WI38 (cell line): ENCODE measurements around the gene HADH.
"Not testable (repeated sequence)": the region's sequence is repeated elsewhere in the genome, so short reads cannot be mapped to it uniquely, and the experiment has no call there.

ENCODE experiments used
- H3K4me3 ChIP-seq: 2 replicates; pipeline ENCODE4 v1.5.1; 2011; ENCODE audit warnings: low read depth, mild to moderate bottlenecking, control low read depth, low read length
- CTCF ChIP-seq: IDR thresholded peaks from 2 replicates; pipeline ENCODE4 v1.5.1; 2012; ENCODE audit warnings: low read depth, mild to moderate bottlenecking, control low read depth, low read length

The HADH gene

DNA sequence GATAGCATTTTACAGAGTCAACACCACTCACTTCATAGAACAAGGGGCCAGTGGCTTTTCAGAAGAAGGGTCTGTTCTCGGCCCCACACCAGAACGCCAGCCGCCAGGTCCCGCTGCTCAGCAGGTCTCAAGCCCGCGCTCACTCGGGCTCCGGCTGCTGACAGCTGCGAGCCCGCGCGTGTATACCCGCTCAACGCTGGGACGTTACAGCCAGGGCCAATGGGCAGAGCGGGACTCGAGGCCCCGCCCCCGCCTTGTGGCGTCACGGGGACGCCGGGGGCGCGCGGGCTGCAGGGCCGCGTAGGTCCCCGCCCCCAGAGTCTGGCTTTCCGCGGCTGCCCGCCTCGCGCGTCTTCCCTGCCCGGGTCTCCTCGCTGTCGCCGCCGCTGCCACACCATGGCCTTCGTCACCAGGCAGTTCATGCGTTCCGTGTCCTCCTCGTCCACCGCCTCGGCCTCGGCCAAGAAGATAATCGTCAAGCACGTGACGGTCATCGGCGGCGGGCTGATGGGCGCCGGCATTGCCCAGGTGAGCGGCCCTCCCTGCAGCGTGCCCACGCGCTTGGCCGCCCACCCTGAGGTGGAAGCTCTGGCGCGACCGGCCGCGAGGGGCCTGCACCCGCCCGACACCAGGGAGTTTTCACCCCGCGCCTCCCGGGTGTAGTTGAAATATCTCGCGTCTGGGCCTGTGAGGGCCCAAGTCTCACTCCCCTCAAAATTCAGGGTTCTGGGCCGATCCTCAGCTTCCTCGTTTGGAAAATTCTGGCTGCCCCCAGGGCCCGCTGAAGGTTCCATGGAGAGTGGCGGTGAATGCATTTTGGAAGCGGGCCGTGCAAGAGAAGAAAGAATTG is at the start of gene HADH:
HADH (plus strand) TSS at position 353 of the 850 bp plus-strand sequence; CDS start at position 397, 44 bp downstream.
- peak within 1 kb of the TSS; percentile 81 for H3K4me3 ChIP-seq
- TF ChIP-seq CTCF, result no peak

DNA sequence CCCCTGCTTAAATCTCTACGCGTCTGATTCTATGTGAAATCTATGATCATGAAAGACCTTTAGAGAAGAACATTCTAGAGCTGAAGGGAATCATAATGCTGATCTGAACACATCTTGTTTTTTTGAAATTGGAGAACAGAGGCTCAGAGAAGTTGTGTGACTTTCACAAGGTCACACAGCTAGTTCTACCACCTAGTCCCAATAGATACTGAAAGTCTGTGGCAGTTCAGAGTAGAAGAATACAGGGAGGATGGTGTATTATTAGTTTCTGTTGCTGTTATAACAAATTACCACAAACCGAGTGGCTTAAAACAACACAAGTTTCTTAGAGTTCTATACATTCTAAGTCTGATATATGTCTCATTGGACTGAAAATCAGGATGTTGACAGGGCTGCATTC is 43.9 kb upstream of the HADH start:
- no peak overlapping the region for H3K4me3 ChIP-seq

GRCh38 chr4:107950746-107951540 is 38.7 kb upstream of the HADH start:
- H3K4me3 ChIP-seq, result no peak overlapping the region
- TF ChIP-seq CTCF, result no peak

More for the DNA sequence above, 43.9 kb upstream of the HADH start:
- no peak for TF ChIP-seq CTCF

DNA sequence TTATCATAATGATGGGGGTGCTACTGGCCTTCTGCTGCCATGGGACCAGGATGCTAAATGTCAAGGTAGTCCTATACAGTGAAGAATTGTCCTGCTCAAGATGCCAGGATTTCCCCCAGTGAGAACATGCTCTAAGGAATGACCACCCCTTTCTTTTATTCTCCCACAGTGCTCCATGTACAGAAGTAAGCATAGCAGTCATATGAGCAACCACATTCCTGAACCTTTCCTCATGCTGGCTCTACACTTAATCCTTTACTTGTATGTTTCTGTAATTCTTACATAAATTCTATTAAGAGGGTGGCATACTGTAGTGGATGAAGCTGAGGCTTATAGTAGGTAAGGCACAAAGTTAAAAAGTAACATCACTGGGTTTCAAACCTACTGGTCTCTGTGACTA is 38.1 kb upstream of the HADH start:
- no peak overlapping the region for H3K4me3 ChIP-seq
- no peak for TF ChIP-seq CTCF

- no peak for TF ChIP-seq CTCF
- no peak overlapping the region for H3K4me3 ChIP-seq
These were observed 33.7 kb upstream of the HADH start for GRCh38 chr4:107956011-107956410.

- TF ChIP-seq CTCF, result no peak
These were observed 22.8 kb upstream of the HADH start for GRCh38 chr4:107966903-107967302.

DNA sequence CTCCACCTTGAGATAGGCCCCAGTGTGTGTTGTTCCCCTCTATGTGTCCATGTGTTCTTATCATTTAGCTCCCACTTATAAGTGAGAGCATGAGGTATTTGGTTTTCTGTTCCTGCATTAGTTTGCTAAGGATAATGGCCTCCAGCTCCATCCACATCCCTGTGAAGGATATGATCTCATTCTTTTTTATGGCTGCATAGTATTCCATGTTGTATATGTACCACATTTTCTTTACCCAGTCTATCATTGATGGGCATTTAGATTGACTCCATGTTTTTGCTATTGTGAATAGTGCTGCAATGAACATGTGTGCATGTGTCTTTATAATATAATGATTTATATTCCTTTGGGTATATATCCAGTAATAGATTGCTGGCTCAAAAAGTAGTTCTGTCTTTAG is 22.2 kb upstream of the HADH start:
- not testable (repeated sequence) for H3K4me3 ChIP-seq

More at GRCh38 chr4:107966903-107967302, 22.8 kb upstream of the HADH start:
- no peak overlapping the region for H3K4me3 ChIP-seq

DNA sequence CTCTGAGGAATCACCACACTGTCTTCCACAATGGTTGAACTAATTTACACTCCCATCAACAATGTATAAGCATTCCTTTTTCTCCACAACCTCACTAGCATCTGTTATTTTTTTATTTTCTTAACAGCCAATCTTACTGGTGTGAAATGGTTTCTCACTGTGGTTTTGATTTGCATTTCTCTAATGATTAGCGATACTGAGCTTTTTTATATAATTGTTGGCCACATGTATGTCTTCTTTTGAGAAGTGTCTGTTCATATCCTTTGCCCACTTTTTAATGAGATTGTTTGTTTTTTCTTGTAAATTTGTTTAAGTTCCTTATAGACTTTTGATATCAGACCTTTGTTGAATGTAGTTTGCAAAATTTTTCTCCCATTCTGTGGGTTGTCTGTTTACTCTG is 21.8 kb upstream of the HADH start:
- H3K4me3 ChIP-seq, result not testable (repeated sequence)
